ENCODE measurements around the gene C1orf35. TPM values are rescaled to one million over a fixed set of nuclear protein-coding genes. Genes with fewer than 3 reads are reported as not detected.
A peak's percentile ranks its signal among the peaks of the same experiment; 100 is the strongest.

Gene C1orf35
- total and polyA plus RNA-seq, 9 of the 15 experiments (the other 6 are each of a cell fraction or from before 2014, with no cell fraction given), result 3.2 to 48.7 (median 12.5) TPM

DNA sequence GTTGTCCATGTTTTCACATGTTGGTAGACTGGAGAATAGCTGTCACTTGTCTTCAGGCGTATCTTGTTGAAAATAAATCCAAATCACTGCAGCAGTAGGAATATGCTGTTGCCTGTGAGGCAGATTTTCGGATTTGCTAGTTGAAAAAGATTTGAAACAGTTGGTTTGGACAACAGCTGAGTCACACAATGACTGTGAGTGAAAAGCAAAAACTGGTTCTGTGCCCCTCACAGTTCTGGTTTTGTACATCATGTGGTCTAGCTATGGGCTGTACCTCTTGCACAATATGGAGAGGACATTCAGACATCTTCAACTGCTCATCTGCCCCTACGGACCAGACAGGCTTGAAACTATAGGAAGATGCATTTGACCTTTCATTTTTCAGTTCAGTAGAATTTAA lies 18.8 kb downstream of the C1orf35 start (continued):
- TF ChIP-seq, protein P1, sequence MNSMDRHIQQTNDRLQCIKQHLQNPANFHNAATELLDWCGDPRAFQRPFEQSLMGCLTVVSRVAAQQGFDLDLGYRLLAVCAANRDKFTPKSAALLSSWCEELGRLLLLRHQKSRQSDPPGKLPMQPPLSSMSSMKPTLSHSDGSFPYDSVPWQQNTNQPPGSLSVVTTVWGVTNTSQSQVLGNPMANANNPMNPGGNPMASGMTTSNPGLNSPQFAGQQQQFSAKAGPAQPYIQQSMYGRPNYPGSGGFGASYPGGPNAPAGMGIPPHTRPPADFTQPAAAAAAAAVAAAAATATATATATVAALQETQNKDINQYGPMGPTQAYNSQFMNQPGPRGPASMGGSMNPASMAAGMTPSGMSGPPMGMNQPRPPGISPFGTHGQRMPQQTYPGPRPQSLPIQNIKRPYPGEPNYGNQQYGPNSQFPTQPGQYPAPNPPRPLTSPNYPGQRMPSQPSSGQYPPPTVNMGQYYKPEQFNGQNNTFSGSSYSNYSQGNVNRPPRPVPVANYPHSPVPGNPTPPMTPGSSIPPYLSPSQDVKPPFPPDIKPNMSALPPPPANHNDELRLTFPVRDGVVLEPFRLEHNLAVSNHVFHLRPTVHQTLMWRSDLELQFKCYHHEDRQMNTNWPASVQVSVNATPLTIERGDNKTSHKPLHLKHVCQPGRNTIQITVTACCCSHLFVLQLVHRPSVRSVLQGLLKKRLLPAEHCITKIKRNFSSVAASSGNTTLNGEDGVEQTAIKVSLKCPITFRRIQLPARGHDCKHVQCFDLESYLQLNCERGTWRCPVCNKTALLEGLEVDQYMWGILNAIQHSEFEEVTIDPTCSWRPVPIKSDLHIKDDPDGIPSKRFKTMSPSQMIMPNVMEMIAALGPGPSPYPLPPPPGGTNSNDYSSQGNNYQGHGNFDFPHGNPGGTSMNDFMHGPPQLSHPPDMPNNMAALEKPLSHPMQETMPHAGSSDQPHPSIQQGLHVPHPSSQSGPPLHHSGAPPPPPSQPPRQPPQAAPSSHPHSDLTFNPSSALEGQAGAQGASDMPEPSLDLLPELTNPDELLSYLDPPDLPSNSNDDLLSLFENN (IDR thresholded peaks at IDR 0.05; ENCODE audit: low read depth in 2 of 2, low read length in 2 of 2), result no peak
- no peak for TF ChIP-seq SIN3B (IDR thresholded peaks at IDR 0.05; ENCODE audit: low read depth)
- TF ChIP-seq NFATC3 (IDR thresholded peaks at IDR 0.05), result no peak
- TF ChIP-seq FOSL1 (tag; conservative IDR thresholded peaks at IDR 0.05), result peak; percentile 42; the same call in 1 of the 2 replicates
- no peak for TF ChIP-seq IRF2 (CRISPR knock-in tag; IDR thresholded peaks at IDR 0.05)
- peak; percentile 84 for TF ChIP-seq CEBPG (CRISPR knock-in tag; IDR thresholded peaks at IDR 0.05)
- TF ChIP-seq CEBPG (tag; conservative IDR thresholded peaks at IDR 0.05 in 1 of 2, IDR thresholded peaks at IDR 0.05 in 1 of 2), result peak; percentile 69 to 92
- TF ChIP-seq ZNF316 (IDR thresholded peaks at IDR 0.05), result peak; percentile 52; the same call in 1 of the 2 replicates
- TF ChIP-seq ZNF175 (CRISPR knock-in tag; IDR thresholded peaks at IDR 0.05; ENCODE audit: low read depth), result no peak
- TF ChIP-seq FOXP4 (CRISPR knock-in tag; IDR thresholded peaks at IDR 0.05; ENCODE audit: borderline replicate concordance), result no peak
- no peak for TF ChIP-seq TRIM24 (IDR thresholded peaks at IDR 0.05)
- no peak for TF ChIP-seq SMARCE1 (IDR thresholded peaks at IDR 0.05)
- TF ChIP-seq ZFP36 (IDR thresholded peaks at IDR 0.05; ENCODE audit: low read depth, low read length, partially characterized antibody), result no peak
- peak; percentile 94 for TF ChIP-seq CEBPB (tag; IDR thresholded peaks at IDR 0.05)
- TF ChIP-seq ZNF124 (CRISPR knock-in tag; IDR thresholded peaks at IDR 0.05), result no peak
- no peak for TF ChIP-seq EWSR1 (IDR thresholded peaks at IDR 0.05; ENCODE audit: borderline replicate concordance, low read depth, partially characterized antibody)
- no peak for TF ChIP-seq KAT7 (CRISPR knock-in tag; IDR thresholded peaks at IDR 0.05; ENCODE audit: borderline replicate concordance)
- TF ChIP-seq, protein P2, sequence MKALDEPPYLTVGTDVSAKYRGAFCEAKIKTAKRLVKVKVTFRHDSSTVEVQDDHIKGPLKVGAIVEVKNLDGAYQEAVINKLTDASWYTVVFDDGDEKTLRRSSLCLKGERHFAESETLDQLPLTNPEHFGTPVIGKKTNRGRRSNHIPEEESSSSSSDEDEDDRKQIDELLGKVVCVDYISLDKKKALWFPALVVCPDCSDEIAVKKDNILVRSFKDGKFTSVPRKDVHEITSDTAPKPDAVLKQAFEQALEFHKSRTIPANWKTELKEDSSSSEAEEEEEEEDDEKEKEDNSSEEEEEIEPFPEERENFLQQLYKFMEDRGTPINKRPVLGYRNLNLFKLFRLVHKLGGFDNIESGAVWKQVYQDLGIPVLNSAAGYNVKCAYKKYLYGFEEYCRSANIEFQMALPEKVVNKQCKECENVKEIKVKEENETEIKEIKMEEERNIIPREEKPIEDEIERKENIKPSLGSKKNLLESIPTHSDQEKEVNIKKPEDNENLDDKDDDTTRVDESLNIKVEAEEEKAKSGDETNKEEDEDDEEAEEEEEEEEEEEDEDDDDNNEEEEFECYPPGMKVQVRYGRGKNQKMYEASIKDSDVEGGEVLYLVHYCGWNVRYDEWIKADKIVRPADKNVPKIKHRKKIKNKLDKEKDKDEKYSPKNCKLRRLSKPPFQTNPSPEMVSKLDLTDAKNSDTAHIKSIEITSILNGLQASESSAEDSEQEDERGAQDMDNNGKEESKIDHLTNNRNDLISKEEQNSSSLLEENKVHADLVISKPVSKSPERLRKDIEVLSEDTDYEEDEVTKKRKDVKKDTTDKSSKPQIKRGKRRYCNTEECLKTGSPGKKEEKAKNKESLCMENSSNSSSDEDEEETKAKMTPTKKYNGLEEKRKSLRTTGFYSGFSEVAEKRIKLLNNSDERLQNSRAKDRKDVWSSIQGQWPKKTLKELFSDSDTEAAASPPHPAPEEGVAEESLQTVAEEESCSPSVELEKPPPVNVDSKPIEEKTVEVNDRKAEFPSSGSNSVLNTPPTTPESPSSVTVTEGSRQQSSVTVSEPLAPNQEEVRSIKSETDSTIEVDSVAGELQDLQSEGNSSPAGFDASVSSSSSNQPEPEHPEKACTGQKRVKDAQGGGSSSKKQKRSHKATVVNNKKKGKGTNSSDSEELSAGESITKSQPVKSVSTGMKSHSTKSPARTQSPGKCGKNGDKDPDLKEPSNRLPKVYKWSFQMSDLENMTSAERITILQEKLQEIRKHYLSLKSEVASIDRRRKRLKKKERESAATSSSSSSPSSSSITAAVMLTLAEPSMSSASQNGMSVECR (CRISPR knock-in tag; IDR thresholded peaks at IDR 0.05), result peak; percentile 0; the same call in 1 of the 2 replicates
- no peak for TF ChIP-seq ZNF24 (IDR thresholded peaks at IDR 0.05)
- TF ChIP-seq FOS (IDR thresholded peaks at IDR 0.05; ENCODE audit: extremely low read depth, insufficient read length), result no peak
- no peak for TF ChIP-seq HSF4 (CRISPR knock-in tag; IDR thresholded peaks at IDR 0.05; ENCODE audit: borderline replicate concordance)
